GM18868 (cell line): ENCODE data around the gene TNS3.
A peak's percentile ranks its signal among the peaks of the same experiment; 100 is the strongest.

Source experiments
- ATAC-seq: cut with Tn5 transposase; IDR thresholded peaks from one replicate; pipeline ENCODE4 v1.9.1; 2021; ENCODE audit warnings: mild to moderate bottlenecking, moderate library complexity; ENCODE audit not compliant: unreplicated experiment

TNS3 gene

DNA sequence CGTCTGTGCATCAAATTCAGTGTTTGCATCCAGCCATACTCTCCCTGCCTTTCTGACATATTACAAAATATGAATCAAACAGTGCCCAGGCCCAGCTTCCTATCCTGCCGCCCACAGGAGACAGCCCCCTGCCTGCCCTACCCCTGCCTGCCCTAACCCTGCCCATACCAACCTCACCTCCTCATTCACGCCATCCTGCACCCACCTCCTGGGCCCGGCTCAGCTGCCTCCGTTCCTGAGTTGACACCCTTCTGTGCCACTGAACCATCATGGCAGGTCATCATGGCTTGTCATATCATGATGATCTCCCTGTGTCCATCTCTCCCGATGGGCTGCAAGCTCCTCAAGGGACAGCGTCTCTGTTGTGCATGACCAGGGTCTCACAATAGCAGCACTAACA is 72.3 kb downstream of the TNS3 start:
- no peak for ATAC-seq

DNA sequence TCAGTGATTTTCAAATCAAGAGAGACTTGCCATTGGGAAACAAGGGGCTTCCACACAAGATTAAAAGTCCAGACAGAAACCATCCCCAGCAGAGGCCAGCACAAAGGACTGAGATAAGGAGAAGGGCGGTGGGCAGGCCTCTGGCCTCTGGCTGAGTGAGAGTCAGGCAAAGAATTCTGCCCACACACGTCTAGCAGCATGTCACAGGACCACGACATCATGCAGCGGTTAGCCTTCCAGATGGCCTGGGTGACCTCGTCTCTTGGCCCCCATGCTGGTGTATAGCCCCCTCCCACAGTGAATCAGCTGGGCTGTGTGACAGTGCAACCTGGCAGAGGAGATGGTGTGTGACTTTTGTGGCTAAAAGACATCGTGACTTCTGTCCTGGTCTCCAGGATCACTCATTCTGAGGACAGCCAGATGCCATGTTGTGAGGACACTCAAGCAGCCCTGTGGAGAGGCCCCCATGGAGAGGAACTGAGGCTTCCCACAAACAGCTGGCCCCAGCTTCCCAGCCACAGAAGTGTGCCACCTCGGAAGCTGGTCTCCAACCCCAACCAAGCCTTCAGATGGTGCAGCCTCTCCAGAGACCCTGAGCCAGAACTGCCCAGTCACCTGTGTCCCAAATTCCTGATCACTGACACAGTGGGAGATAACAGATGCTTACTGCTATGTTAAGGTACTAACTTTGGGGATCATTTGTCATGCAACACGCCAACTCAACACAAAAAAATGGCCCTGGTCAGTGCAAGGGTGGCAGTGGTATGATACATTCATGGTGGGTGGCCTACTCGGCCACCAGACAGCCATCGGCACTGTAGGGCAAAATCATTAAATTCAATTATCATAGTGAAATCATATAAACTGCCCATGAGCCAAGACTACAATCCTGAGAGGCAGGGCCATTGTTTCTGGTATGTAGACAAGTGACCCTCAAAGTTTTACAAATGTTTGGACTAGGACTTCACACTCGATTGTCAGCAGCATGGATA is 73.2 kb downstream of the TNS3 start:
- ATAC-seq = no peak

DNA sequence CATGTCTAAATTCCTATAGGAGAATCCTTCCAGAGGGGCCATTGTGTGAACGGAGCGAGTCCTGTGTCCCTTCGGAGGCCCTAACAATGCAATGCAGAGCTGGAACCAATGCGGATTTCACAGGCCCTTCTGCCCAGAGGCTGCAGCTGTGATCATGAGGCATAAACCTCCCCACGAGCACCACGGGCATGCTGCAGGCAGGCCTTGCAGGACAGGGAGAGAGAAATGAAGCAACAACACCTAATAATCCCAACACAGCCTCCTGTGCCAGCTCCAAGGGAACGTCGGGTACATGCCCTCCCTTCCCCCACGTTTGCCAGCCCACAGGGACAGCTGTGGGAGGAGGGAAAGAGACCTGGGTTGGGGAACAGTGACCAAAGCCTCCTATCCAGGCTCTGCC is 74.4 kb downstream of the TNS3 start:
- ATAC-seq = no peak

DNA sequence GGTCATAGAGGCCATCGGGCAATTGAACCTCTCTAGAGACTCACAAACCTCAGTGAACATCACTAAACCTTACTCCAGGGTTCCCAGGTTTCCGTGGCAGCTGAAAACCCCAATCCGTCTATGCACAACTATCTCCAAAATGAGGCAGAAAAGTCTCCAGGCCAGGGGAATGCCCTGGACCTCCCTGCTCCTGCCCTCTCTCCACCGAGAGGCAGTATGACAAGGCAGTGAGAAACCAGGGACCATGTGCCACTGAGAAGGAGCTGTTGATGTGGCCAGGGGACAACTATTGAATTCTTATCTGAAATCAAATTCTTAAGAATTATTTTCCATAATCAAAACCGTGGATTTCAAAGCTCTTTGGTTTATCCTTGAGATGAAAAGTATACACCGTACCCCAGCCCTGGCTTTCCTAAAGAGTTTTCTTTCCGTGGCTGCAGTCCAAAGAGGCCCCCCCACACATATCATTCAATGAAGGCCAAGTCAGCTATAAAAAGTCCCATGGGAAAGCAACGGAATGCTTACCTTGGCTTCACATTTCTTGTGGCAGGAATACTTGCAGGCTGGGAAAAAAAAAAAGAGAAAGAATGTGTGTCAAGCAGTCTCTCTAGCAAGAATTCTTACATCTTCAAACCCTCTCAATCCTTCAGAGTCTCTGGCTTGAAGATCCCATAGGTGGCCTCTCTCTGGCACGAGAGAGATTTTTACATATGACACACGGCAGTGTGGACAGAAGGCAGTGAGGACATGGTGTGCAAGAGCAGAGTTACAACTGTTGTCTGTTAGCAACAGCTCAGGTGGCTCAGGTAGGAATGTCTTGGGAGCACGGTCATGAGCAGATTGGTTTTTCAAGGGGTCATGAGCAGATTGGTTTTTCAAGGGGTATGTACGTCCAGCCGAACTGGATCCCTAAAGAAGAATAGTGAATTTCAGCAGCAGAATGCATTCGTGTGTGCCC is 75.2 kb downstream of the TNS3 start:
- no peak for ATAC-seq

DNA sequence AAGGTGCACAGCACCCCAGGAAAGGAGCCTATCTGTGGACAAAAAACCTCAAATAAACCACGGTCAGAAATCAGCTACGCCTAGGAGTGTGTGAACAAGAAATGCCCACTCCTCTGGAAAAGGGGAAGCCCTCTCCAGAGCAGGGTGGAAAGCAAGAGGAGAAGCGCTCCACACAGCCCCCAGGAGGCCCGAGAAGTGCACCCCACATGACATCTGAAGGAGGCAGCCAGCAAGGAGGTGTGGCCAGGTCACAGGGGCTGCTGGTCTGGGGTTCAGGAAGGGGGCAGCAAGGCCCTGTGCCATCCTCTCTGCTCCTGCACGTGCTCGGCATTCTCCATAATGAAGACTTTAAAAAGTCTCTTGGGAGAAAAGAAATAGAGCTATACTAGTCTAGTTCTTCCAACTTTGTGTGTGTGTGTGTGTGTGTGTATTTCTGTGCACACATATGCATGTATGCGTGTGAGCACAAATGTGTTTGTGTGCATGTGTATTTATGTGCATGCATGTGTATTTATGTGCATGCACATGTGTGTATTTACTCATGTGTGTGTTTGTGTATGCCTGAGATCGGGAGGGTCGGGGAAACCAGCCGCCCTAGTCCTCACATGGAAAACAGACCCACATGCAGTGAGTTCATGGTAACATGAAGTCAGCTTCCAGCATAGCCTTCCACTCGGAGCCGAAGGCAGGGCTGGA is 76.5 kb downstream of the TNS3 start:
- ATAC-seq = no peak

DNA sequence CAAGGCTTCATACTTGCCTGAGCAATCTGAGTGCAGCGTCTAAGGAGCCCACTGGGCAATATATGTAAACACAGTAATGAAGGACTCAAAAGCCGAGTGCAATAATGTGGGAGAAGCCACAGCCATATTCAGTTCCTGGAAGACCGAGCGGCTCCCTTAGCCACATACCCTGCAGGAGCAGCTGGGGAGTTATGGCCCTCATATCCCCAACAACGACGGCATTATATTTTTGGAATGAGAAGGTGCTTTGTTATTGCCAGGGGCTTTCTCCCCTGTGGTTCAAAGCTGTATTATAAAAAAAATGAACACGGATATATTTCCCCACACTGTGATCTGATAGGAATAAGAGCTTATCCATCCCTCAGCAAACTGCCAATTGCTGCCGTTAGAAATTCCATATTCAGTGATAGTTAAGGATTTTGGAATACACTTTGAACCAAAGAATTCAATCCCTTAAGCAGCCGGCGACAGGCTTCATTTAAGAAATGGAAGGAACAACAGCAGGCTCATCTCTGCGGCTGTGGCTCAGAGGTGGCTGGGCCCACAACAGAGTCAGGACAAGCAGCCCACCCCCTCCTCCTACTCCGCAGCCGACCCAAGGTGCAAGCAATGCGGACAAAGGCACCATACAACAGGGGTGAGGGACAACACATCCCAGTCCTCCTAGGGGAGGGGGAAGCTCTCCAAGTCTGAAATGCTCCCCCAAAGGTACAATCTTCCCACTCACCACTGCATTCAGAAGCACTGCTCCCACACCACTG is 77.2 kb downstream of the TNS3 start:
- ATAC-seq = no peak

DNA sequence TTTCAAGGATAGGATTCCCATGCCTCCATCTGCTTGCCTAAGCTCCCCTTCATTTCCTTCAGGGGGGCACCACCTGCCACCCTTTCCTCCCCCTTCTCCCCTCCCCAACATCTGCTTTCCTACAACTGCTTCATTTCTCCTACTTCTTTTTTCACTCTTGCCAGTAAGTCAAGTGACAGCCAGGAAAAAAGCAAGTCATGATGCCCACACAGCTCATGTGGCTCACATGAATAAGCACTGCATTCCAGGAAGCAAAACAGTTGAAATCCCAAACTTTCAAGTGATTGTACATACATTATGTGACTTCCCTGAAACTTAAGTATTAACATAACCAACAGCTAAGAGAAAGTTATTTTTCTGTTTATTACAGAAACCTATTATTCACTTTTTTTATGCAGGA is 78.6 kb downstream of the TNS3 start:
- no peak for ATAC-seq

DNA sequence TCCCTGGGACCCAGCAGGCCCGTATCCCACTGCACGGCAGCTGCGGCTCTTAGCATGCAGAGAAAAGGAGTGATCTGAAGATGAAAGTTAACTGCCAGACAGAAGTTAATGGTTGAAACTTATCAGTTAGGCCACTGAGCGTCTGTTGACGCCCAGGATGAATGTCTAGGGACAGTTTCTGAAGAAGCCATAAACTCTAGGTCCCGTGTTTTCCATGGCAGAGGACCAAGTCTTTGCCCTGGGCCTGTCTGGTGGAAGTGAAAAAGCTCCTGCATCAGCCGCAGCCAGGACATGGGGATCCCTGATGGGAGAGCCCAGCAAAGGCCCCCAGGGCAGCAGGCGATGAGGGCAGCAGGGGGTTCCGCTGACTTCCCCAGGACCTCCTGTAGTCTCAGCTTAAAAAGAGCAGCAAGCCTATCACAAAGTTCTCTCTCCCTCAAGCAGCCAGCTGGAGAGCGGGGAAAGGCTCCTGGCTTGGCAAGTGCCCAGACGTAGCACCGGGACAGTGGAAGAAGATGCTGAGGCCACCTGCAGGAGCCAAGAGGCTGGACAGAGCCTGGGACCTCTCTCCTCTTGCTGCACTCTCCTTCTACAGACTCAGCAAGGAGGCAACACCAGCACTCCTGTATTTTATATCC is 79.6 kb downstream of the TNS3 start:
- ATAC-seq = no peak

DNA sequence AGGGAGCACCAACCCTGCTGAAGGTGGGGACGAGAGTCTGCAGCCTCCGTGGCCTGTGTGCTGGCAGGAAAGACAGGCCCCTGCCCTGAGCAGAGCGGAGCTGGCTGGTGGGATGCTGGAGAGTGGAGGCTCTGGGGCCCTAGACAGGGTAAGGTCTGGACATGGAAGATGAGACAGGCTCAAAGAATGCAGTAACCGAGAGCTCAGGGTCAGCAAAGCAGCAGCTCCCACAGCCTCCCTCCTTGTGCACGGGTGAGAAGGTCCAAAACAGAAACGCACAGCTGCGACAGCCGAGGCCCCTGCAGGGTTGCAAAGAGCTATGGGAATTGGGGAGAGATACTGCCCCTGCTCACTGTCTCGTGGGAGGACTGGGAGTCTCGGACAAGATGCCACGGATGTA is 80.5 kb downstream of the TNS3 start:
- ATAC-seq = no peak

DNA sequence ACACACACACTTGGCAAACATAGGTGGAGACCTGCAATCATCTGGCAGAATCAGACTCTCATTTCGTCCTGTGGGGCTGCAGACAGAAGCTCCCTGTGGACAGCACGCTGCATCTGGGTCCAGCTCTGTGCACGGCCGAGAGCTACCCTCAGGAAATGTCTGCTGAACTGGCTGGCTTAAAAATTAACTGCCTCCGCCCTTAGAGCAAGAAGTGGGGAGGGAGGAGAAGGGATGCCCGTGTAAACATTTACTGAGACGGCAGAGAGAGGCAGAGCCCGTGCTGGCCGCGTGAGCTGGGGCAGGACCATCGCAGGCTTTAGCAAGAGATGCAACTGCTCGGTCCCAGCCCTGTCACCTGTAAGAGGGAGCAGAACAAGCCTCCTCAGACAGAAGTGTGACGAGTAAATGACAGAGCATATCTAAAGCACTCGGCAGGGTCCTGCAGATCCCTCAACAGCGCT is 81.8 kb downstream of the TNS3 start:
- no peak for ATAC-seq

DNA sequence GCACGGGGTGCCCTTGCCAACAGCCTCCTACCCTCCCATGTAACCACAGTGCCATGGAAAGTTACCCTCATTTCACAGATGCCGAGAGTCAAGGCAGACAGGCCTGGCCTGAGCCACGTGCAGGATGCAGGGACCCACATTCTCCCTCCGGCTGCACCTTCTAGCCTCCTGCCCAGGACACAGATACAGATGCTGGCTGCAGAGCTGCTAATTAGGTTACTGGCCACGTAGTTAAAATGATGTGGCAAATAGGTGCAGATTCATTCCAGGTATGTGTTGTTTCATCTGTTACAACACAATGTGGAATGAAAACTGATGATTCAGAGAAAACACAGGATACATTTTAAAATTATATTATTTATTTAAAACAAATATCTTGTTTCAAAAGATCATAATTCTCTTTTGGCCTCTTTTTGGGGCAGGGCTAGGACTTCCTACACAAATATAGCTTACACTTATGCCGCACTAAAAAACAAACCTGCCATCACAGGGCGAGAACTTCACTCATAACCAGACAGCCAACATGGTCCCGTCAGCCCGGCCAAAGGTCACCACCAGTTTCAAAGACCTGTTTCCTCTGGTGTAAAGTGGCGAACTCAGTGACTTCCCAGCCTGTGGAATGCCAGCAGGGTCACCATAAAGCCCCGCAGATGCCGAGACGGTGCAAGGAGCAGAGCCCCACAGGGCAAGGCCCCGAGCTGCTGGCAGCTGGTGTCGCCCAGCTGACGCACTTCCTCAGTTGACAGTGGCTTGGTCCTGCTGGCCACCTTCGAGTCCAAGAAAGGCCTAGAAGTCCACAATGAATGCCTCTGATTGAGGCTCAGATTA is 83.5 kb downstream of the TNS3 start:
- no peak for ATAC-seq

DNA sequence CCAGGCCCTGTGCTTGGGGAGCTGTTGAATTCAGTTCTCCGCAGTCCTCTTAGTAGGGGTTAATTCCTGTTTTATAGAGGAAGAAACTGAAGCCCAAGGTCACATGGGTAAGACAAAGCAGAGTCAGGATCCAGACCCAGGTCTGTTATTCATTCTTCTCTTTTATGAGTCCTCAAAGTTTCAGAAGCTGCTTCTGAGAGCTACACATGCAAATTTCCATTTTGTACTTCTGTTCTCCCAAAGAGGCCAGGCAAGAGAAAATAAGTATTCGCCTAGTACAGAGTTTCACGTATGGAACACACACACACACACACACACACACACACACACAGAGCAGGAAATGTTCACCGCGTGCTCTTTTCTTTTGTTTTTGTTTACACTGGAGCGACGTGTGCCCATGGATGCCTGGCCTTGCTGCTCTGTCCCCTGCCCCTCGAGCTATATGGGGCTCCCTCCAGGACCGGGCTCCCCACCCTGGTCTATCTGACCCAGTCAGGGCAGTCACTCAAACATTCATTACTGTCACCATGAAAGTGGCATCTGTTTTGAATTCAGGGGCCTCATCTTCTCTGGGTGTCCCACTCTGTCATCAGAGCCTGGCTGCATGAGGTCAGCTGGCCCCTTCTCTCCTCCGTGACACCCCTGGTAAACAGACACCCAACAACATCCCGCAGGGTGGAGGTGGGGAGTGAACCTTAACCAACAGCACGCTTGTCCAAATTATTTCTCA is 84.4 kb downstream of the TNS3 start:
- peak; percentile 82 for ATAC-seq

DNA sequence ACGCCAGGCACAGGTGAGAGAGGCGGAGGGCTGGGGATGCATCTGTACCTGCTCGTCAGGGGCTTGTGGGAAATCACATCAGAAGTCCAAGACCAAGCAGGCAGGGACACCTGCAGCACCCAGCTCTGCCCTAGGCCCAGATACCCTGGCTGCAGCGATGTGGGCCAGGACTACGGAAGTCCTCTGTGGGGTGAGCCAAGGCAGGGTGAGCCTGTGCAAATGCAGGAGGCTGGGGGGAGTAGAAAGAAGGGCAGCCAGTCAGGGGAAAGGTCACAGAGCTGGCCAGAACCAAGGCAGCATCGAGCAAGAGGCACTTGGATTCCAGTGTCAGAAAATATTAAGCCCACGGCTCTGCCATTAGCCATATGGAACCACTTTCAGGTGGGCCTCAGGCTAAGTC is 85.2 kb downstream of the TNS3 start:
- no peak for ATAC-seq

DNA sequence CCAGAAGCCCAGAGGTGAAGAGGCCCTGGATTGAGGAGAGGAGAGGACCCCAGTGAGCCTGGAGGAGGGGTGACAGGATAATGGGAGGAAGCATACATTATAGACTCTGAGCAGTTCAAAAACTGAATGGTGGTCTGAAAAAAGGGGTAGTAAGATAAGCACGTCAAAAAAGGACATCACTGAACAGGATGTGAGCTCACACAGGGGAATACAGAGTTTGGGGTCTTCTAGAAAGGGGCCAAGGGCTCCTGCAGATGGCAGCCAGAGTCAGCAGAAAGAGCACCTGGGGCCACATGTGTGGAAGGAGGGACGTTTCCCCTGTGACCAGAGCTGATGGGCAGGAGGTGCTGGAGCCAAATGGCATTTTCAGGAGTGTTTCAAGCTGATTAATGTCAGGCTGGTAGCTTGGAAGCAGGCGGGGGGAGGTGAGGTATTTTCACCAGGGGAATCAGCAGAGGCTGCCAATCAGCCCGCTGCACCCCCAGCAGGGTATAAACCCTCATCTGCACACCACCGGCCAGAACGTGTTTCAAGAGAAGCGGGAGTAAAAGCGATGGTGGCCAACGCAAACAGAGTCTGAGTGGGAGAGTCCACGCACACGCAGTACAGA is 85.8 kb downstream of the TNS3 start:
- ATAC-seq = no peak

DNA sequence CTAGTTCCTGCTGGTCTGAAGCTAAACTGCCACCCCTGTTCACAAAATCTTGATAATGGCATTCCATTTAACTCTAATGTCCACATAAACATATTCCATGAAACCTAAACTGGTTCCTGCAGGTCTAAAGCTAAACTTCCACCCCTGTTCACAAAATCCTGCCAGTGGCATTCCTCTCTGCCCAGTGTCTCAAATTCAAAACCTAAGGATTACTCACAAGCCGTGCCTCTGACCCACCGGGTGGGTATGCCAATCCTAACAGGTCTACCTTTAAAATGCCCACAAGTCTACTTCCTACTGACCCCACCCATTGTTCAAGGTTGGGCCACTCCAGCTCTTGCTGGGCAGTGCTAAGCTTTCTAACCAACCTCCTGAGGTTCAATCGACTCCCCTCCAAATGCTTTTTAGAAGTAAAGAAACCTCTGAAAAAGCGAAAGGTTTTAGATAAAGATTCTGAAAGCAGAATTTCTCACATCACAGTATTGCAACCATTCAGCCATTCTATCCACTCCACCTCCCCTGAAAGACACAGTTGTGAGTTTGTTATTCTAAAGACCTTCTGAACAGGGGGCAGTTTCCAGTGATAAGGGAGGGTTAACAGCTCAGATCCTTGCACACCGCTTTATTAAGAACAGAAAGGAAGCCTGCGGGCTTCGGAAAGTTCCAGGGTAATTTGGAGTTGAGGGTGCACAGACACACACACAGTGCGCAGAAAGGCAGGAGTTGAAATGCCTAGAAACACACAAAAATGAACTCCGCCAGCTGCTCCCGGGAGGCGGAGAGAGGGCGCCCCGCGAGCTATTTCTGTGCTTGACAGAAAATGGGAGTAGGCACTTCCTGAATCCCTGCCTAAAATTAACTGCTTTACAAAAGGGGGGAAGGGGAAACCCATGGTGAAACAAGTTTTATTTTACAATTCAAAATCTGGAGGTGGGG is 87.7 kb downstream of the TNS3 start:
- no peak for ATAC-seq

DNA sequence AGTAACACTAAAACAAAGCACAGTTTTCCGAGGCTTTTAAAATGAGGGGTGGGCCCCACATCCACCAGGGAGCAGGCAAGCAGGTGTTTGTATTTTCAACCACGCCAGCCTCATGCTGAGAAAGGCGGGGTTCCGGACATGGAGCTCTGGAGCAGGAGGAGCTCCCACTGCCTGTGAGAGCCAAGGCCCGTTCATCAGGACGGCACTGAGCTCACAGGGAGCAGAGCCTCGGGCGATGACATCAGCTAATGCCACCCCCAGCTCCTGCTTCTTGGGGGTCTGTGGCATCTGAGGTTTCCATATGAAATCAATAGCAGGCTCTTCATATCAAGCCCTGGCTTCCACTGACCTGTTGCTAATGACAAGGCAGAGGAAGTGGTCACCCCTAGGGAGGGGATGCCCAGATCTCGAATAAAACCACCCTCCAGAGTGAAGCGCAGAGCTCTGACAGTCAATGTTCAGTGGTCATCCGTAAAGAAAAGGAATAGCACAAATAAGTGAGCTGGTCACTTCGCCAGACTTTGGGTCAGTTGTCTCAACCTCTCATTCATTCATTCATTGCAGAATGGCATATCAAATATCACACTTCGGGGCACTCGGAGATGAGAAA is 89.1 kb downstream of the TNS3 start:
- ATAC-seq = no peak
